Measurements from ENCODE around the gene RASL12. TPM values are rescaled to one million over a fixed set of nuclear protein-coding genes. Genes with fewer than 3 reads are reported as not detected.

RASL12 gene
- total and polyA plus RNA-seq, 2 donors (not counting 1 experiment from before 2014, with no cell fraction given), result not detected

- ChIA-PET POLR2A (no interaction called here), CTCF (interaction anchor here (0.6 kb wide), 1 partner anchor 16 kb away, joined by 3 read pairs; no protein-coding TSS in a partner anchor)
- intact Hi-C loops (cut with micrococcal nuclease), result no loop called here
- no peaks in the 10 kb centered on the region for H3K36me3 ChIP-seq (replicated peaks in 1 of 2; ENCODE audit: control extremely low read depth in 1 of 2, control insufficient read depth in 1 of 2, extremely low read depth in 1 of 2, insufficient read depth in 2 of 2, low read length in 1 of 2)
- Mint-ChIP-seq H3K27ac (no peak overlapping the region), H3K27me3 (no peaks in the 10 kb centered on the region), H3K9me3 (ENCODE audit: insufficient read depth) (no peaks in the 10 kb centered on the region), H3K4me1 (no peaks in the 10 kb centered on the region), H3K4me3 (no peak overlapping the region)
- H3K9ac ChIP-seq (ENCODE audit: low read length), result no peak overlapping the region
- no peak for DNase-seq
- TF ChIP-seq CTCF (IDR thresholded peaks at IDR 0.05) (no peak), EZH2 (IDR thresholded peaks at IDR 0.05; ENCODE audit: borderline replicate concordance, insufficient read depth, low read depth, low read length, poor library complexity, severe bottlenecking) (no peak)
- H2AFZ ChIP-seq (ENCODE audit: insufficient read depth, low read depth, low read length, poor library complexity, severe bottlenecking), result no peak overlapping the region
- H3K9me3 ChIP-seq (ENCODE audit: control extremely low read depth in 1 of 3, control insufficient read depth in 2 of 3, insufficient read depth in 1 of 3, low read length in 2 of 3), result peaks cover 0 to 4% (median 0%) of the 10 kb centered on the region in 3 donors
- no peaks in the 10 kb centered on the region for H3K79me2 ChIP-seq (ENCODE audit: control insufficient read depth, insufficient read depth, low read length)
- peaks cover 0 to 3% of the 10 kb centered on the region in 2 donors for H3K4me1 ChIP-seq (ENCODE audit: control insufficient read depth in 2 of 2, insufficient read depth in 2 of 2, low read length in 2 of 2)
- H4K20me1 ChIP-seq (ENCODE audit: control insufficient read depth, insufficient read depth, low read length, poor library complexity, severe bottlenecking), result no peaks in the 10 kb centered on the region
- no peak overlapping the region for H3K4me2 ChIP-seq (replicated peaks; ENCODE audit: low read depth, low read length, poor library complexity, severe bottlenecking)
- WGBS (ENCODE audit: insufficient coverage), result 94% methylated on average over 4 of the region's 8 CpGs
- H3K4me3 ChIP-seq (ENCODE audit: control extremely low read depth in 1 of 5, extremely low read depth in 1 of 5, insufficient read depth in 1 of 5, low read depth in 2 of 5, low read length in 4 of 5), result no peak overlapping the region
- ATAC-seq (ENCODE audit: low read depth), result no peak
- no peak overlapping the region for H3K27ac ChIP-seq (ENCODE audit: low read length in 2 of 2)
- H3K27me3 ChIP-seq (replicated peaks in 1 of 4; ENCODE audit: control extremely low read depth in 1 of 4, control insufficient read depth in 3 of 4, insufficient read depth in 4 of 4, low read length in 3 of 4), result peaks cover 0 to 2% (median 0%) of the 10 kb centered on the region in 4 experiments
Measured at GRCh38 chr15:65056868-65057548, 10.8 kb downstream of the RASL12 start.

GRCh38 chr15:65056106-65056505, 11.7 kb downstream of the RASL12 start:
- H4K20me1 ChIP-seq (ENCODE audit: control insufficient read depth, insufficient read depth, low read length, poor library complexity, severe bottlenecking), result no peaks in the 10 kb centered on the region
- ChIA-PET POLR2A (no interaction called here), CTCF (interaction anchor here (0.6 to 2.1 kb wide), 6 partner anchors 15 to 241 kb away, joined by 3 to 10 read pairs (median 4); partner anchors contain the start of gene KBTBD13)
- TF ChIP-seq CTCF (IDR thresholded peaks at IDR 0.05) (no peak), EZH2 (IDR thresholded peaks at IDR 0.05; ENCODE audit: borderline replicate concordance, insufficient read depth, low read depth, low read length, poor library complexity, severe bottlenecking) (no peak)
- H3K79me2 ChIP-seq (ENCODE audit: control insufficient read depth, insufficient read depth, low read length), result no peaks in the 10 kb centered on the region
- intact Hi-C loops (cut with micrococcal nuclease), result no loop called here
- peaks cover 0 to 3% of the 10 kb centered on the region in 2 donors for H3K4me1 ChIP-seq (ENCODE audit: control insufficient read depth in 2 of 2, insufficient read depth in 2 of 2, low read length in 2 of 2)
- no peak overlapping the region for H3K4me2 ChIP-seq (replicated peaks; ENCODE audit: low read depth, low read length, poor library complexity, severe bottlenecking)
- no peak overlapping the region for H3K27ac Mint-ChIP-seq
- no peak overlapping the region for H3K27ac ChIP-seq (ENCODE audit: low read length in 2 of 2)
- H3K36me3 ChIP-seq (replicated peaks in 1 of 2; ENCODE audit: control extremely low read depth in 1 of 2, control insufficient read depth in 1 of 2, extremely low read depth in 1 of 2, insufficient read depth in 2 of 2, low read length in 1 of 2), result no peaks in the 10 kb centered on the region
- H3K27me3 ChIP-seq (replicated peaks in 1 of 4; ENCODE audit: control extremely low read depth in 1 of 4, control insufficient read depth in 3 of 4, insufficient read depth in 4 of 4, low read length in 3 of 4), result peaks cover 0 to 2% (median 0%) of the 10 kb centered on the region in 4 experiments
- 82% methylated on average over 8 of the region's 9 CpGs for WGBS (ENCODE audit: insufficient coverage)
- no peak for DNase-seq
- no peak for ATAC-seq (ENCODE audit: low read depth)
- peaks cover under 1% of the 10 kb centered on the region for H3K4me1 Mint-ChIP-seq
- H3K27me3 Mint-ChIP-seq, result no peaks in the 10 kb centered on the region
- H3K4me3 Mint-ChIP-seq, result no peak overlapping the region
- H3K9ac ChIP-seq (ENCODE audit: low read length), result no peak overlapping the region
- H3K9me3 Mint-ChIP-seq (ENCODE audit: insufficient read depth), result no peaks in the 10 kb centered on the region
- peaks cover 0 to 4% (median 0%) of the 10 kb centered on the region in 3 donors for H3K9me3 ChIP-seq (ENCODE audit: control extremely low read depth in 1 of 3, control insufficient read depth in 2 of 3, insufficient read depth in 1 of 3, low read length in 2 of 3)
- H2AFZ ChIP-seq (ENCODE audit: insufficient read depth, low read depth, low read length, poor library complexity, severe bottlenecking), result no peak overlapping the region
- no peak overlapping the region for H3K4me3 ChIP-seq (ENCODE audit: control extremely low read depth in 1 of 5, extremely low read depth in 1 of 5, insufficient read depth in 1 of 5, low read depth in 2 of 5, low read length in 4 of 5)

All from B cell (primary cell).